HEK293 (cell line): Measurements from ENCODE around the gene RAB13.

Experiments
- CTCF ChIA-PET: fragments of 350-600 bp; formaldehyde crosslinking; extraction: SDS; loops from one replicate; lab custom pipeline; 2021; ENCODE audit warnings: antibody characterized with exemption; lab: Yijun Ruan, JAX
- POLR2A ChIA-PET: fragments of 300-600 bp; formaldehyde crosslinking; extraction: SDS; loops from one replicate; lab custom pipeline; 2020; ENCODE audit warnings: antibody characterized with exemption, inconsistent platforms; lab: Yijun Ruan, JAX
- H3K27ac ChIP-seq: fragments of 200-500 bp; sonication (Bioruptor generic); 2 replicates; pipeline ENCODE4 v1.5.1; 2014; ENCODE audit warnings: low read depth, low read length, control low read depth, inconsistent platforms; ENCODE audit errors: extremely low read depth
- H3K36me3 ChIP-seq, 2 experiments: fragments of 200-500 bp in 1 of 2; sonication (Bioruptor generic) in 1 of 2; 1 replicate in 1 of 2; 2 replicates in 1 of 2; pipeline ENCODE4 v1.5.1; 2014 to 2017; ENCODE audit warnings: inconsistent platforms in 2 of 2, low read length in 2 of 2; ENCODE audit not compliant: control insufficient read depth in 2 of 2, insufficient read depth in 1 of 2
- H3K4me1 ChIP-seq: fragments of 200-500 bp; sonication (Bioruptor generic); 2 replicates; pipeline ENCODE4 v1.5.1; 2014; ENCODE audit warnings: mild to moderate bottlenecking, low read length, inconsistent platforms; ENCODE audit not compliant: control insufficient read depth, insufficient read depth
- H3K4me3 ChIP-seq: 2 replicates; pipeline ENCODE4 v1.5.1; 2011; ENCODE audit warnings: low read depth, mild to moderate bottlenecking, control low read depth, low read length, moderate library complexity
- H3K9me3 ChIP-seq: fragments of 200-500 bp; sonication (Bioruptor generic); 2 replicates; pipeline ENCODE4 v1.5.1; 2014; ENCODE audit warnings: low read depth, low read length, inconsistent platforms; ENCODE audit not compliant: control insufficient read depth, insufficient read depth
- BCL6B ChIP-seq: fragments of 450-650 bp; formaldehyde crosslinking; IDR thresholded peaks from 2 replicates; pipeline ENCODE4 v1.5.1; 2017; ENCODE audit warnings: missing biosample characterization, missing genetic modification characterization
- HIC1 ChIP-seq: fragments of 450-650 bp; formaldehyde crosslinking; IDR thresholded peaks from 2 replicates; pipeline ENCODE4 v1.5.1; 2016; ENCODE audit warnings: missing biosample characterization, missing genetic modification characterization
- INSM2 ChIP-seq: fragments of 450-650 bp; formaldehyde crosslinking; IDR thresholded peaks from 2 replicates; pipeline ENCODE4 v1.5.1; 2016; ENCODE audit warnings: missing biosample characterization, missing genetic modification characterization
- MEIS1 ChIP-seq: sonication (generic); formaldehyde crosslinking; IDR thresholded peaks from 2 replicates; pipeline ENCODE4 v1.8.1; 2022; ENCODE audit warnings: missing genetic modification reagents, mild to moderate bottlenecking, borderline replicate concordance
- ZFP69B ChIP-seq: fragments of 450-650 bp; formaldehyde crosslinking; IDR thresholded peaks from 2 replicates; pipeline ENCODE4 v1.5.1; 2016; ENCODE audit warnings: missing biosample characterization, missing genetic modification characterization
- ZNF544 ChIP-seq: fragments of 450-650 bp; formaldehyde crosslinking; IDR thresholded peaks from 2 replicates; pipeline ENCODE4 v1.5.0; 2017; ENCODE audit warnings: missing biosample characterization, missing genetic modification characterization
- ZNF561 ChIP-seq: fragments of 450-650 bp; IDR thresholded peaks from 2 replicates; pipeline ENCODE4 v1.5.1; 2018; ENCODE audit warnings: missing biosample characterization, missing genetic modification characterization, borderline replicate concordance
- ZNF660 ChIP-seq: fragments of 450-650 bp; IDR thresholded peaks from 2 replicates; pipeline ENCODE4 v1.5.1; 2018; ENCODE audit warnings: missing biosample characterization, mild to moderate bottlenecking, missing genetic modification characterization
- ZSCAN23 ChIP-seq: fragments of 450-650 bp; formaldehyde crosslinking; IDR thresholded peaks from 2 replicates; pipeline ENCODE4 v1.5.1; 2016; ENCODE audit warnings: missing biosample characterization, missing genetic modification characterization

Gene RAB13

GRCh38 chr1:153933430-153933829 is 52.7 kb downstream of the RAB13 start (continued):
- TF ChIP-seq ZNF544 (tag by site-specific recombination) (no peak), BCL6B (tag by site-specific recombination) (no peak), ZNF660 (tag by site-specific recombination) (no peak)

GRCh38 chr1:153932156-153933131 is 53.7 kb downstream of the RAB13 start:
- CTCF ChIA-PET = no interaction called here
- Histone ChIP-seq H3K36me3 (peaks cover 4 to 72% of the 10 kb centered on the region in 2 experiments; a peak in 2 of 3 replicates), H3K27ac (no peak overlapping the region), H3K4me1 (no peaks in the 10 kb centered on the region)
- TF ChIP-seq INSM2 (tag by site-specific recombination) (no peak), ZNF561 (tag by site-specific recombination) (no peak), ZFP69B (no peak), ZSCAN23 (tag by site-specific recombination) (no peak), HIC1 (tag by site-specific recombination) (peak; percentile 67), MEIS1 (CRISPR knock-in tag) (no peak)
- TF ChIP-seq, all 188 proteins: peak for 1
- POLR2A ChIA-PET = interaction anchor here (0.6 to 1.4 kb wide), 2 partner anchors 11 to 38 kb away, joined by 3 to 4 read pairs; no protein-coding TSS in a partner anchor
- no peaks in the 10 kb centered on the region for H3K9me3 ChIP-seq
- no peak overlapping the region for H3K4me3 ChIP-seq
